HG03139 (cell line): Measurements from ENCODE around the gene GRM8.

Experiments used
- ATAC-seq: cut with Tn5 transposase; IDR thresholded peaks from one replicate; pipeline ENCODE4 v1.9.1; 2021; ENCODE audit not compliant: unreplicated experiment

GRM8 gene

DNA sequence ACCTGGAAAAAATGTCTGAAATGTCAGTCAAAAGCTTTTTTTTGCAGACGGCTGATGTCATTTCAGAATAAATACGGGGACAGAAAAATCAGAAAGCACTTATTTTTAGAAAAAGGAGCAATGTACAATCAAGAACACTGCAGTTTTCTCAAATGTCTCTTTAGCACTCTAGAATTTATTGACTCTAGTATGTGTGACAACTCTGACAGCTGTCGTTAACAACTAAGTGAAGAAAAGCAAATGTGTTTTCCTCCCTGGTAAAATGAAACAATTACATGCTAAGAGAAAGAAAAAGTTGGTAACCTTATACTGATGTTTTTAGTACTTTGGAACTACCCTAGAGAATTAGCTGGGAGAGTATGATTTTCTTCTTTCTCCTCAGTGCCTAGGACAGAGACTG lies 497.4 kb downstream of the GRM8 start:
- no peak for ATAC-seq

DNA sequence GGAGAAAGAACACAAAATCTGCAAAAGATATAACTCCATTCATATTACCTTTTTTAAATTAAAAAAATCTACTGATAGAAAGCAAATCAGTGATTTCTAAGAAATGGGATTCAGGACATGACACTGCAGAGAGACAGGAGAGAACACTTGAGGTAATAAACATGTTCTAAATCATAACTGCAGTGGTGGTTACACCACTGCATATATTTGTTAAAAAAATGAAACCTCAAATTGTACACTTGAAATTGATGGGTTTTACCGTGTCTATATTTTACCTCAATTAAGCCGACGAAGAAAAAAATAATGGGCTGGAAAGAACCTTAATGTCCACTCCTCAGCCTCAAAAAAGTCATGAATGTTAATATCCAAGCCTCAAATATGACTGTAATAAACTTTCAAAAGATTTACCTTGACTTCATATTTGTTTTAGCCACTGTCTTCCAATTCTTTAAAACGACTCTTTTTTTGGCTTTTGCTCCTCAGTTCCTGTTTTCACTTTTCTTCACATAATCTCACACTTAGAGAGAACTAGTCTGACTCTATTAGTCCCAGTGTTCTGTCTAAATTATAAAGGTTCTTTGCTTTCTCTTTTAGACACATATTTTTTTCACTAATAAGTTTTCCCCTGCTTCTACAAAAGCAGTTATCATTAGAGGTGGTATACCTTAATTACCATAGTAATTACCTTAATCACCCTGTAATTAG lies 502.4 kb downstream of the GRM8 start:
- no peak for ATAC-seq

DNA sequence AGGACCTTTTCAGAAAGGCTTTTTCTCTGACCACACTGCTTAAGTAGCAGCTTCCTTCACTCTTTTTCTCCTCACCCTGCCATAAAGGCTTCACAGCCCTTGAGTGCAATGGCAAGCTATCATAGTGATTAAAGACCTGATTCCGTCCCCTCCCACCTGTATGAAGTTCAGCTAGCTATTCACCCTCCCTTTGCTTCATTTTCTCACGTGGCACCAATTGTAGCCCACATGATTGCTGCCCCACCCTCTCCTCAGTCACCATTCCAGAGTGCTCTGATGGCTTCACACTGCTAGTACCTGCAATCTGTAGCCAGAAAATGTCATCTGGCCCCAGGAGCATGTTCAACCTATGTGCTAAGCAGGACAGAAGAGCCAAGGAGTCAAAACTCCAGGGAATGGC lies 523.8 kb downstream of the GRM8 start:
- no peak for ATAC-seq

DNA sequence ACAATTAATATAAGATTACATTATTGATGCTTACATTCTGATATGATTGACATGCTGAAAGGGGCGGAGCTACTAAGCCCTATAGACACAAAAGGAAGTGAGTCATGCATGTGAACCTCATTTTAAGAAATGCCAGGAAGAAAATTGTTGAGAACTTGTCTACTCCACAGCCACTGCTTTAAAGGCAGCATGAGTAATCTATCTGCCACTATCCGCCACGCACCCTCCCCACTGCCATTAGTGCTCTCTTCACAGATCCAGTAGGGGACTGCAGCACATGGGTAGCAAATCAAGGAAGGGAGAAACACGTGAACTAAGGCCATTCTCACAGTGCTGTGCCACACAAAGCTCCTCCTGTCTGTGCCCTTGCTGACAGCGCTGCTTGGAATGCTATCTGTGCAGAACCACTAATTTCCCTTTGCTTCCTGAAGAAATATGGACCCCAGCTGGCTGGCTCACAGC lies 524.8 kb downstream of the GRM8 start:
- no peak for ATAC-seq

DNA sequence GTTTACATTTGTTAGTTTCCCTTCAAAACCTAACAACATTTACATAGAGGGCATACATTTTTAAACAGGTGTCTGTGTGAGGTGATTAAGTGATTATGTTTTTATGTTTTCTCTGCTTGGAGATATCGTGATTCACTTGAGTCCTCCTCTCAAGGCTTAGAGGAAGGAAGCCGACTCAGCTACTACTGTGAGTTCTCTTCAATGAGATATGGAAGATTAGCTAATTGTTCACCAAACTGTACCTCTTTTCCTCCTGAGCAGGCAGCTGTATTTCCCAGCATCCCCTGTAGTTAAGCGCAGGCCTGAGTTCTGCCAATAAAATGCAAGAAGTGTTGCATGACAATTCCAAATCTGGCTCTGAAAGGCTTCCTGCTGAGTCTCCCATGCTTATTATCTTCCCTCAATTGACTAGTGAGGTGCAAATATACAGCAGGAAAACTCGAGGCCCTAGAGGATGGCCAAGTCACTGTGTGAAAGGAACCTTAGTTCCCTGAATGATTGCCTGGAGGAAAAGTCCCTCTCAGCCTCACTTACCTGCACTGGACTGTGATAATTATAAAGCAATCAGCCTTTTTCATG lies 528.7 kb downstream of the GRM8 start:
- ATAC-seq, result no peak

DNA sequence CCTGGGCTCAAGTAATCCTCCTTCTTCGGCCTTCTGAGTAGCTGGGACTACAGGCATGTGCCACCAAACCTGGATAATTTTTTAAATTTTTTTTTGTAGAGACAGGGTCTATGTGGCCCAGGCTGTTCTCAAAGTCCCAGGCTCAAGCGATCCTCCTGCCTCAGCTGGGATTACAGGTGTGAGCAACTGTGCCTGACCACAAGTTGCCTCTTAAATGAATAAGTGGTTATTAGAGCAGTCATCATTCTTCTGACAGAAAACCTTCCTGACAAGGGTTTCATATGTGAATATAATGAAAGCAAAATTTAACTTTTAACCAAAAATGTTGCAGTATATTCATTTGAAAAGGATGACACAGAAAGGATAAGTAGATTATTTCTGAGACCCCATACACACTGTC lies 532.5 kb downstream of the GRM8 start:
- ATAC-seq, result peak; percentile 93

DNA sequence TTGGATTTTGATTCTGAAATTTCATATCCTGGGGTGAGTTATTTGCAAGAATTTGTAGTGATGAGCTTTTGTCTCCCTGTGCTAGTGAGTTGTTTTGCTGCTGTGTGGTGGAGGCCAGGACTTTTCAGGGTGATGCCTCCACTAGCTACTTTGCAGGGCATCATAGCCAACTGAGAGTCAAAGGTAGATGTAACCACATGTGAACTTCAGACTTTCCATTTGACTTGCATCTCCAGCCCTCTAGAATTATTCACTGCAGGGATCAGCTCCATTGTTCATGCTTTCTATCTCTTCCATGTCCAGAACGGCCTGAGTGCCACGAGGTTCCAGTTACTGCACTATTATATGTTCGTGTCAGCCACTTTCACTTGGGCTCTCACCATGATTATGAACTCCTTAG lies 534.3 kb downstream of the GRM8 start:
- ATAC-seq, result no peak

DNA sequence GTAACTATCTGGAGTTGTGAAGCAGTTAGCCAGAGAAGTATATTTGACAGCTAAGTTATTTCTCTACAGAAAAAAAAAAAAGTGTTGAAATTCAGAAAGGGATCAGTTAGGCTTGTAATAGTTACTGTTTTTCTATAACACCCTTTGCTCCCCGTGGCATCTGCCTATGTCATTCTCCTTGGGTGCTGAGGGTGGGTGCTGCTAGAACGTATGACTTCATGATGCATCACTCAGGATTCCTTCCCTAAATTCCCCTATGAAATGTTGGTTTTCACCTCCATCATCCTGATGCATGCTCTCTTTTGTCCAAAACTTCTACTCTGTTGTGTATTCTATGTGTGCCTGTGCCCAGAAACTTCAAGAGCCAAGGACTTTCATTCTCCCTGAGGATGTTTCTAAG lies 536.4 kb downstream of the GRM8 start:
- ATAC-seq, result no peak

DNA sequence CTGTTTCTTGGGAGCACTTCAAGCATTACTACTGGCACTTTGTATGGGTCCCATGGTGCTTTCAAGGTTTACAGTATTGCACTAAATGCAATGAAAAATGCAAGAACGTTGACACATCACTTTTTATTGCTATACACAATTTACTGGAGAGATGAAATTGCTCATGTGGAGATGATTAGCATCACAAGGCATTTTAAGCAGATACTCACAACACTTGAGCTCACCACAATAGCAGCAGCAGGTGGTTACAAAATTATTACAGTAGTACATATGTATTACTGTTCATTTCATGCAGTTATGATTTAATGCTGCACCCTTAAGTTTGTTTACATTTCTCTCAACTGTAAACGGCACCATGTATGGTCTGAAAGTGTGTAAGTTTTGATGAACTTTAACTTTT lies 537.7 kb downstream of the GRM8 start:
- ATAC-seq, result no peak

DNA sequence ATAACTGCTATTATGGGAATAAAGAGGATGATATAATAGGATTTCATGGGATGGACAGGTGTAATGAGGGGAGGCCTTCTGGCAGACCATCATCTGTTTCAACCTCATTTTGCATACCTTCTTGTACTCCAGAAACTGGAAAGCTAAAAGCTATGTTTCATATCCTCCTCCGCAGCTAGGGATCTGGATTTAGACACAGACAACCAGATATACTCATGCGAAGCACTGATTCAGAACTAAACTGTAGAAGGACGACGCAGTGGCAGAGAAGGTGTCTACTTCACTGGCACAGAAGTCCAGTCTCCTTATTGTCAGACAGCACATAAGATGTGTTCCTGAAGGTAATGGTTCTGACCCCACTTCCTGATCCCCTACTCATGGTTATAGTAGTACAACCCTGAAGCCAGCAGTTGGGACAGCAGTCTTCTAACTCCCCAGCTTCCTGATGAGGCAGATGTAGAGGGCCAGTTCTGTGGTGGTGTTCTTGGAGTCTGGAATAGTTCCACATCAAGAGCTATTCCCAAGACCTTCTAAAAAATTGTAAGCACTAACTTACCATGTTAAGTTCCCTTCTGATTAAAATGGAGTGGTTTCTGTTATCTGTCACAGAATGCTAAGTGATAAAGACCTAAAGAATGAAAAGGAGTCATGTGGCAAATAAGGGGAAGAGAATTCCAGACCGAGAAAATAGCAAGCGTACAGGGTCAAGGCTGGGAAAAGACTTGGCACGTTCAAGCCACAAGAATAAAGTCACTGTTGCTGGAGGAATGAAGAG lies 550.3 kb downstream of the GRM8 start:
- ATAC-seq, result peak; percentile 32

DNA sequence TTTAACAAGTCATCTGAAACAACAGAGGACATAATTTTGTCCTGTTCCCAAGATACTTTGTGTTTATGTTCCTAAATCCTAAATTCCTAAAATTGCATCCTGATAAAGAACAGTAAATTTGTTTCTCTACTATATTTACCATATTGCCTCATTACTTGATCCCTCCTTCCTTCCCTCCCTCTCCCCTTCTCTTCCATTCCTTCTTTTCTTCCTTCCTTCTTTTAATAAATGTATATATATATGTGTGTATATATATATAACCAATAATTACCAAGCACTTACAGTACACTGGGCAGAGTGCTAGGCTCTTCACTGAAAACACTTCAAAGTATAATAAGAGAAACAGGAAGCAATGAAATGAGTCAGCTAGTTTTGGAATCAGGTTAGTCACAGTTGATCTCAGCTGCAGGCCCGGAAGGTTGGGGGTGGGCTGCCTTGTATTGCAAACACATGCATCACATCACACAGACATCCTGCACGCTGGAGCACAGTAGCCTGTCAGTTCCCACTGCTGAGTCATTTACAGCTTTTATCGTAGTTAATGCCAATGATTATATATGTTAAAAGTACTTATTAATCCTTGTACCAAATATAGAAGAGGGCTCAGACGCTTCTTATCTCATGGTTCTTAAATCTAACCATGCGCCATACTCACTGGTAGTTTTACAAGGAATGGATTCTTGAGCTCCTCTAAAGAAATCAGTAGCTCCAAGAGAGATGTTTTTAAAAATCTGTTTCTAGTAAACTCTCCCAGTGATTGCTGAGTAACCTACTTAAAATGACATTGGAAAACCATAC lies 551.7 kb downstream of the GRM8 start:
- peak; percentile 94 for ATAC-seq

DNA sequence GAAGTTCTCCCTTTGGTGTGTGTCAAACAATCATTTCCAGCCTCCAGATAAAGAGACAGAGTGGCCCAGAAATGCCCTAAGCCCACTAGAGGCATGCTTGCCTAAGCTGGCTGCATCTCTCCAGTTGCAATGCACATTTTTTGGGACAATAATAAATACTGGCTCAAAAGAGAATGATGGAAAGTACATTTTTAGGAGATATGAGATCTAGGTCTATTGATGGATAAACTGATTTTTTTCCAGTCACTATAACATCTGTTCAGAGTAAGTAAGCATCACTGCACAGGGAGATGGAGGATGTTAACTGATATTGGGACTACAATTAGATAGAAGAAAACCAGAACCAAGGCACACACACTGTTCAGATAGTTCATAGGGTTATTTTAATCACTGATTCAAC lies 553.0 kb downstream of the GRM8 start:
- no peak for ATAC-seq

DNA sequence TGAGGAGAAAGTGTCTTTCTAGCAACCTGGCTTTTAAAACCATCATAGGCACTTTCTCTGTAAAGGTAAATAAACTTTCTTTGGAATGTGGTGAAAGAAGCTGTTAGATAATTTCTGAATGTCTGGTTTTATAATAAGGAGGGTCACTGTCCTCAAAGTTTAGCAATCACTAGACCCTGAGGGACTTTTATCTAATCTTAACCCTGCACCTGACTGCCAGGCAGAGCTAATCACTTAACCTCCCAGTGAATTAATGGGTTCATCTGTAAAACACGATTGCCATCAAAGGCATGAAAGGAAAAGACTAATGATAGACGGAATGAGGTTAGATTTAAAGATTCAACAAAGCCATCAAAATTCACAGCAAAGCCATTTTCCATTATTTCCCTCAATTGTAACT lies 553.8 kb downstream of the GRM8 start:
- ATAC-seq, result no peak

DNA sequence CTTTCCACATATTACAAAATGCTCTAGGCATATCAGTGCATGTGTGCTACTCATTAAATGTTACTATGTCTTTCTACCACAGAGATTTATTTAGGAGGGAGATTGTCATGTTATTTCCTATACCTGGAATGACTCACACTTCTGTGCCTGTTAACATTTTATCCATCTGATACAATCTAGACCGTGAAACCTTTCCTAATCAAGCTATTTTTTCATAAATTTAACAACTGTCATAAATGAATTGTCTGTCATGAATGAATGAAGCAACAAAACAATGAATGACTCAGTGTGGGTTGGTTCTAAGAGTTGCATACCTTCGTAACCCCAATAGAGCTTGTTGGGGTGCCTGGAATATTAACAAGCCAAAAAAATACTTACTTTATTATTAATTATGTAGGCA lies 554.3 kb downstream of the GRM8 start:
- ATAC-seq, result no peak

DNA sequence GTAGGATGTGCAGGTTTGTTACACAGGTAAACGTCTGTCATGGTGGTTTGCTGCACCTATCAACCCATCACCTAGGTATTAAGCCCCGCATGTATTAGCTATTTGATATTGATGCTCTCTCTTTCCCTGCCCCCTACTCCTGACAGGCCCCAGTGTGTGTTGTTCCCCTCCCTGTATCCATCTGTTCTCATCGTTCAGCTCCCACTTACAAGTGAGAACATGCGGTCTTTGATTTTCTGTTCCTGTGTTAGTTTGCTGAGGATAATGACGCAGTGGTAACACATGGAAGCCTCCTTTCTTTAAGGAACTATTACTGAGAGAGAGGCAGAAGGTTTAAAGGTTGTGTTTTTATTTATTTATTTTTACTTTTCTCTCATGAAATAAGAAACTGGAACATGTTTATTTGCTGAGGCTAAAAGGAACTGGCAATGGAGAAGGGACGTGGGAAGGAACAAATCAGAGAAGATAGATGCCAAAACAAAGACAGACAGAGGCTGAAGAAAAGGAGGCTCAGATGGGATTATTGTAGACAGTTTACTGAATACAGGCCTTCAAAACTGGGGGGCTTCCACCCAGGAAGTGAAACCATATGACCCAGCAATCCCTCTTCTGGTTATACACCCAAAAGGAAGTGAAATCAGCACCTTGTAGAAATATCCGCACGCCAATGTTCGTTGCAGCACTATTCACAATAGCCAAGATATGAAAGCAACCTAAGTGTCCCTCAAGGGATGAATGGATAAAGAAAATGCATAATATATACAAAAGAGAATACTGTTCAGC lies 556.3 kb downstream of the GRM8 start:
- ATAC-seq, result peak; percentile 23

DNA sequence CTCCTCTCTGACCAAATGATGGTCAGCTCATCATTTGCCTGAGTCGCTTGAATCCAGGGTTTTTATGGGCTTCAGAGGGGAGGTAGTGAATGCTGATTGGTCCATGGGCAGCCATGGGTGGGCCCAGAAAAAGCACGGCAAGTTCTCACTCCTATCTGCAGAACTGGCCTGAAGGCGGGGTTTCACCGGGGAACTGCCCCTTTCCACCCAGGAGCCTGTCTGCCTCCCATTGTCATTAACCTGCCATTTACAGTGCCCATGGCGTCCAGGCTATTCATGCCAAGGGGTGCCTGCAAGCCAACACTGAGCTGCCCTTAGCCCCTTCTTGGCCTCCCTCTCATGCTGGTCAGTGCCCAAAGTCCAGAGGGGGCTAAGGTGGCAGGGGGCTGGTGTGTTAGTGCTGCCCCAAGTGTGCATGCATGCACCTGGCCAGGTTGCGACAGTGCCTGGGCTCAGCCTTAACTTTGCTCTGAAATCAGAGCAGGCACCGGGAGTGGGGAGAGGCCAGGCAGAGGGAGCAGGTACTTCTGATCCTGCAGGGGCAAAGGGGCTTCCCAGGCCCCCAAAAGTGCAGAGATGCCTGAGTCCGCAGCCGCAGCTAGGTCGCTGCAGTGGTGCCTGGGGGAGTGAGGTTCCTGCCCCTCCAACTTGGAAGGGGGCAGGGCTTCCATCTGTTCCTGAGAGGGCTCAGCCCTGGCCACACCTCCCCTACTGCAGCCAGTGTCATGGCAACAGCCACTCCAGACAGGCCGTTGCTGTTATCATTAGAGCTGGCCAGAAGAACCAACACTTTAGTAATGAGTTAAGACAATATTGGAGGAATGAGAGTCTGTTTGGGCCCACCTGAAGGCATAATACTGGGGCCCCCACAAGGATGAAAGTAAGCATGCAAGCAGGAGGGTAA lies 561.6 kb downstream of the GRM8 start:
- no peak for ATAC-seq

DNA sequence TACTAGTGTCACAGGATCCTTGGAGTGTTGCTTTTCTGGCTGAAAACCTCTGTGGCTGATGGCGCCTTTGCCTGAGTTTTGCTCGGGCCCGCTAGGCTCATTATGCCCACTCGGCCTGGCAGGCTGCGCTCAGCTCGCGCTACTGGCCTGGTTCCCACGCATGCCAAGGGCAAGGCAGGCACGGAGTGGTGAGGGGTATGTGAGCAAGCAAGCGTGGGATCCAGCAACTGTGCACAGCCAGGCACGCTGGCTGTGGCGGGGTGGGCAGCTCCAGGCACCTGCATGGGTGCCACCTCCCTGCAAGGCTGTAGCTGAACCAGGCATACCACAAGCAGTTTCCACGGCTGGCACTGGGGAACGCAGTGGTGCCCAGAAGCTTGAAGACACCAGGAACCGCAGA lies 562.6 kb downstream of the GRM8 start:
- ATAC-seq, result no peak

DNA sequence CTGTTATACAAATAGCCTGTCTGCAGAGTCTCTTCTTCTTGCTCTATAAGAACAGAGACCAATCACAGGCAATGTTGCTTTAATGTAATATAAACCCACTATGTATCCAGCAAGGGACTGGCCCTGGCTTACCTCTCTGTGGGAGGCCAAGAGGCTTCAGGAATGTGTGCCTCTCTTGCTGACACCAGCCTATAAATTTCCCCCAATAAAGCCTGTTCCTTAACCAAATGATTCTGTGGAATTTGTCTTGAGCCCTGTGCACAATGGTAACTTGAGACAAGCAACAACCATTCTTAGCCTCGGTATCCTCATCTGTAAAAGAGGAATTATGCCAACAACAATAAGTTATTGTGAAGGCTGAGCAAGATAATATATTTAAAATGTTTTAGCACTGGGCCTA lies 563.7 kb downstream of the GRM8 start:
- no peak for ATAC-seq

DNA sequence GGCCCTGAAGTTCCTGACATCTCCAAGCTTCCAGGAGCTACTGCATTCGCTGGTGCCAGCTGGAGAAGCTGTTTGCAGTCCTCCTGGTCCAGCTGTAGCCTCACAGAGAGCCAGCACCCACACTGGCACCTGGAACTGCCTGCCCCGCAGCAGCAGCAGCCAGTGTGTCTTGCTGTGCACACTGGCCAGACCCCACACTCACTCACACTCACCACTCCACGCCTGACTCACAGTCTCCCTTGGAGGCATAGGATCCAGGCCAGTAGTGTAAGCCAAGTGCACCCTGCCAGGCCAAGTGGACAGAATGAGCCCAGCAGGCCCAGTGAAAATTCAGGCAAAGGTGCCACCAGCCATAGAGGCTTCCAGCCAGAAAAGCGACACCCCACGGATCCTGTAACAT lies 566.3 kb downstream of the GRM8 start:
- ATAC-seq, result no peak

DNA sequence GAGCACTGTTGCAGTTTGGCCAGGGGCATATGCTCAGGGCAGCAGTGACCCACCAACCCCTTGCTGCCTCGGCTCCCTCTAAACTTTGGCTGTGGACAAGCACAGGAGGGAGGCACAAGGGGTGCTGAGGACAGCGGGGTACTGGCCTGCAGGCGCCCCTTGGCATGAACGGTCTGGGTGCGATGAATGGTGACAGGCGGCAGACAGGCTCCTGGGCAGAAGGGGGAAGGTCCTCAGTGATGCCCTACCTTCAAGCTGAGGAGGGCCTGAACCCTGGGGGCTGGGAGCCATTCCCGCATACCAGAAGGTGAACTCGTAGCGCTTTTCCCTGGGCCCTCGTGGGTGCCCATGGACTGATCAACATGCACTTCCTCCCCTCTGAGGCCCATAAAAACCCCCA lies 567.1 kb downstream of the GRM8 start:
- ATAC-seq, result no peak
